Nephron (organoid): ENCODE results near the gene PCBD2.
"Not testable (repeated sequence)": the region's sequence is repeated elsewhere in the genome, so short reads cannot be mapped to it uniquely, and the experiment has no call there.

Experiments used
- H3K27ac Mint-ChIP-seq, 3 experiments: 2 replicates each; pipeline ENCODE4 v1.8.0; 2020; ENCODE audit warnings: mixed read lengths in 3 of 3, mild to moderate bottlenecking in 2 of 3, moderate library complexity in 1 of 3
- H3K27me3 Mint-ChIP-seq: 2 replicates; pipeline ENCODE4 v1.8.0; 2021; ENCODE audit warnings: low read depth, mild to moderate bottlenecking, moderate library complexity, mixed read lengths
- H3K36me3 Mint-ChIP-seq: 2 replicates; pipeline ENCODE4 v1.8.0; 2020; ENCODE audit warnings: low read depth, mixed read lengths
- H3K4me1 Mint-ChIP-seq: 2 replicates; pipeline ENCODE4 v1.8.0; 2020; ENCODE audit warnings: mixed read lengths
- H3K4me3 Mint-ChIP-seq, 3 experiments: 2 replicates each; pipeline ENCODE4 v1.8.0; 2020; ENCODE audit warnings: mild to moderate bottlenecking in 3 of 3, mixed read lengths in 3 of 3, moderate library complexity in 2 of 3
- H3K9me3 Mint-ChIP-seq: 2 replicates; pipeline ENCODE4 v1.8.0; 2020; ENCODE audit warnings: mixed read lengths
- TF ChIP-seq, protein P1 (sequence below), 3 experiments: fragments of 200-600 bp; sonication (generic); IDR thresholded peaks; one replicate each; pipeline ENCODE4 v1.5.0; 2021; ENCODE audit warnings: antibody characterized with exemption in 3 of 3; ENCODE audit not compliant: unreplicated experiment in 3 of 3

Gene PCBD2

GRCh38 chr5:134874831-134875655, 29.9 kb upstream of the PCBD2 start:
- H3K27ac Mint-ChIP-seq = peak overlapping the region; percentile 99 to 100 (median 99)
- peak overlapping the region; percentile 95 to 99 (median 98) for H3K4me3 Mint-ChIP-seq
- TF ChIP-seq, protein P1, sequence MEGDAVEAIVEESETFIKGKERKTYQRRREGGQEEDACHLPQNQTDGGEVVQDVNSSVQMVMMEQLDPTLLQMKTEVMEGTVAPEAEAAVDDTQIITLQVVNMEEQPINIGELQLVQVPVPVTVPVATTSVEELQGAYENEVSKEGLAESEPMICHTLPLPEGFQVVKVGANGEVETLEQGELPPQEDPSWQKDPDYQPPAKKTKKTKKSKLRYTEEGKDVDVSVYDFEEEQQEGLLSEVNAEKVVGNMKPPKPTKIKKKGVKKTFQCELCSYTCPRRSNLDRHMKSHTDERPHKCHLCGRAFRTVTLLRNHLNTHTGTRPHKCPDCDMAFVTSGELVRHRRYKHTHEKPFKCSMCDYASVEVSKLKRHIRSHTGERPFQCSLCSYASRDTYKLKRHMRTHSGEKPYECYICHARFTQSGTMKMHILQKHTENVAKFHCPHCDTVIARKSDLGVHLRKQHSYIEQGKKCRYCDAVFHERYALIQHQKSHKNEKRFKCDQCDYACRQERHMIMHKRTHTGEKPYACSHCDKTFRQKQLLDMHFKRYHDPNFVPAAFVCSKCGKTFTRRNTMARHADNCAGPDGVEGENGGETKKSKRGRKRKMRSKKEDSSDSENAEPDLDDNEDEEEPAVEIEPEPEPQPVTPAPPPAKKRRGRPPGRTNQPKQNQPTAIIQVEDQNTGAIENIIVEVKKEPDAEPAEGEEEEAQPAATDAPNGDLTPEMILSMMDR (IDR thresholded peaks at IDR 0.05; ENCODE audit: unreplicated experiment in 3 of 3) = no peak
- H3K4me1 Mint-ChIP-seq = peaks cover 21% of the 10 kb centered on the region
- no peaks in the 10 kb centered on the region for H3K9me3 Mint-ChIP-seq
- H3K36me3 Mint-ChIP-seq = peaks cover 18% of the 10 kb centered on the region
- no peaks in the 10 kb centered on the region for H3K27me3 Mint-ChIP-seq

DNA sequence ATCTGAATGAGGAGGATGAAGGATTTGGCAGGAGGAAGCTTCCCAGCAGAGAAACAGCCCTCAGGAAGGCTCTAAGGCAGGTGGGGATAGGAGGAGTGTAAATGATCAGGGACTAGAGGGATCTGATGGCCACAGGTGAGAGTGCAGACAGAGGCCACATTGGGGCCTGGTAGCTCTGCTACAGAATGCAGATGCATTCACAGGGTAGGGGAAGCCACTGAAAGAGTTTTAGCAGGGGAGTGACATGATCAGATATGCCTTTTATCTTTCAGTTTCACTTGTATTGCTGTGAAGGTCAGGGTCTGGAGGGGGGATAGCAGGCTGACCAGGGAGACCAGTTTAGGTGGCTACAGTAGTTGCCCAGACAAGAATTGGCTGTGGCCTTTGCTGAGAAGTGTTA, 27.8 kb upstream of the PCBD2 start:
- no peak overlapping the region for H3K27ac Mint-ChIP-seq
- TF ChIP-seq, protein P1 (IDR thresholded peaks at IDR 0.05; ENCODE audit: unreplicated experiment in 3 of 3) = no peak
- no peaks in the 10 kb centered on the region for H3K9me3 Mint-ChIP-seq
- H3K27me3 Mint-ChIP-seq = no peaks in the 10 kb centered on the region
- H3K4me1 Mint-ChIP-seq = peaks cover 21% of the 10 kb centered on the region
- H3K36me3 Mint-ChIP-seq = peaks cover 23% of the 10 kb centered on the region
- H3K4me3 Mint-ChIP-seq = peak overlapping the region in 2 of 3 experiments; percentile 38 to 56

DNA sequence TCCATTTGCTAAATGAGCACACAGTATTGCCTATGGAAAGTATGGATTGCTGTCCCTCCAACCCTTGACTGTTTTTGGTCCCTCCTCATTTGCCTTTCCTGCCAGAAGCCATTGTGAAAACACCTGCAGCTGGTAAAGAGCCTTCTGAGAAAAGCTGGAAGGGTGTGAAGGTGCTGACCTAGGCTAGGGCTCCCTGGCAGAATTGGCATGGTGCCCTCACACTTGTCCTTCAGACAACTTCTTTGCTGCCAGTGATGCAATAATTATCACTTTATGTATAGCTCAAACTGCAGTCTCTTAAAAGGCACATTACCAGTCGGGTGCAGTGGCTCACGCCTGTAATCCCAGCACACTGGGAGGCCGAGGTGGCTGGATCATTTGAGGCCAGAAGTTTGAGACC, 26.5 kb upstream of the PCBD2 start:
- H3K36me3 Mint-ChIP-seq = peaks cover 26% of the 10 kb centered on the region
- H3K4me1 Mint-ChIP-seq = peaks cover 21% of the 10 kb centered on the region
- H3K27me3 Mint-ChIP-seq = no peaks in the 10 kb centered on the region

DNA sequence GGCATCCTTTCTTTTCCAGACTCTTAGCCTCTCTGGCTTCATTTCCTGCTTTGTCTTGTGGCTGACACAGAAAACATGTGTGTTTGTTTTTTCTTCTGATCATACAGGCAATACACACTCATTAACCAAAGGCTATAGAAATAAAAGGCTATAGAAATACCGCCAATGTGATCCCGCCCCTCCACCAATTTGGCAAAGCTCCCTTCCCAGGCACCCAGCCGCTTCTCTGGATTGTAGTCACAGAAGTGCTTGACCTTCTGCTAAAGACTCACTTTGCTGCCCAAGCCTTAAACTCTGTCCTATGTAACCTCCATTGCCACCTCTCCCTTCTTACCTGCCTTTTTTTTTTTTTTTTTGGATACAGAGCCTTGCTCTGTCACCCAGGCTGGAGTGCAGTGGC, 25.5 kb upstream of the PCBD2 start:
- Mint-ChIP-seq H3K27me3 (no peaks in the 10 kb centered on the region), H3K9me3 (no peaks in the 10 kb centered on the region), H3K4me3 (peak overlapping the region in 1 of 3 experiments; percentile 45), H3K27ac (peak overlapping the region in 1 of 3 experiments; percentile 33), H3K4me1 (peaks cover 17% of the 10 kb centered on the region), H3K36me3 (peaks cover 26% of the 10 kb centered on the region)
- TF ChIP-seq, protein P1 (IDR thresholded peaks at IDR 0.05; ENCODE audit: unreplicated experiment in 3 of 3) = no peak

More for the DNA sequence above, 26.5 kb upstream of the PCBD2 start:
- H3K4me3 Mint-ChIP-seq = peak overlapping the region; percentile 41 to 56 (median 54)
- TF ChIP-seq, protein P1 (IDR thresholded peaks at IDR 0.05; ENCODE audit: unreplicated experiment in 3 of 3) = no peak
- H3K27ac Mint-ChIP-seq = peak overlapping the region in 1 of 3 experiments; percentile 28
- no peaks in the 10 kb centered on the region for H3K9me3 Mint-ChIP-seq

- Mint-ChIP-seq H3K27ac (peak overlapping the region in 1 of 3 experiments; percentile 27), H3K36me3 (peaks cover 31% of the 10 kb centered on the region), H3K4me1 (peaks cover 10% of the 10 kb centered on the region)
- not testable (repeated sequence) for H3K9me3 Mint-ChIP-seq, H3K27me3 Mint-ChIP-seq, H3K4me3 Mint-ChIP-seq
These were observed 24.0 kb upstream of the PCBD2 start for GRCh38 chr5:134880937-134881336.

DNA sequence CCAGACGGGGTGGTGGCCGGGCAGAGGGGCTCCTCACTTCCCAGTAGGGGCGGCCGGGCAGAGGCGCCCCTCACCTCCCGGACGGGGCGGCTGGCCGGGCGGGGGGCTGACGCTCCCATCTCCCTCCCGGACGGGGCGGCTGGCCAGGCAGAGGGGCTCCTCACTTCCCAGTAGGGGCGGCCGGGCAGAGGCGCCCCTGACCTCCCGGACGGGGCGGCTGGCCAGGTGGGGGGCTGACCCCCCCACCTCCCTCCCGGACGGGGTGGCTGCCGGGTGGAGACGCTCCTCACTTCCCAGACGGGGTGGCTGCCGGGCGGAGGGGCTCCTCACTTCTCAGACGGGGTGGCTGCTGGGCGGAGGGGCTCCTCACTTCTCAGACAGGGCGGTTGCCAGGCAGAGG, 23.2 kb upstream of the PCBD2 start:
- not testable (repeated sequence) for H3K4me1 Mint-ChIP-seq, H3K4me3 Mint-ChIP-seq, H3K27me3 Mint-ChIP-seq

More for the DNA sequence above, 23.2 kb upstream of the PCBD2 start:
- H3K9me3 Mint-ChIP-seq, H3K27ac Mint-ChIP-seq: not testable (repeated sequence)
- peaks cover 31% of the 10 kb centered on the region for H3K36me3 Mint-ChIP-seq
